ENCODE measurements around the gene ZIC1.

ZIC1 gene

DNA sequence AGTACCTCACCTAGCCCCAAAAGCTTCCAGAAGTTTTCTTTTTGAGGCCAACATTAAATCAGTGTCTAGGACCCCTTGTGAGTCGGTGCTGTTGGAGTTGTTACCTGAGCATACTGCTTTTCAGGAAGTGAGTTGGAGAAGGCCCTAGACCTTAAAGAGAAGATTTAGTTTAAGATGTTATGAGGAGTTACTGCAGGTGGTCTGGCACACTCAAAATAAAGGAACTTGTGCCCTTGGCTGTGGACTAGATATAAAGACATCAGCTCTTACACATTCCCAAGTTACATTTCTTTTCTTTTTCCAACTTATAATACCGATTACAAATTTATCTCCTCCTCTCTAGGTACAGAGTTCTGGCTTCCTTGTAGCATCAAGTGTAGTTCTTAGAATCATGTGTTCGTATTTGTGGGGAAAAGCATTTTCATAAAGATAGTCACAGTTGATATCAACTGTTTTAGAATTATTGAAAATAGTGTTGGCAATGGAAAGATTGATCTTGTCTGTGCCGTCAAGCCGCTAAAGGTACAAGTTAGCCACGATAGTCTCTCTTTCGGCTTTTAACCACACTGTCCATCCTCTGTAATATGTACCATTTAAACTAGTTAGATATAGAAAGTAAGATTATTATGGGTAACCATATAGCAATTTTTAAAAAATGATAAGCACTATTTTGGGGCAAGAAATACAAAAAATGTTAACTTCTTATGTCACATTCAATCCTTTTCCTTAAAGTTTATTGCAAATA, 8.6 kb downstream of the ZIC1 start:
- no peak for TF ChIP-seq CTCF (IDR thresholded peaks at IDR 0.05; ENCODE audit: low read depth, low read length)
- H3K4me3 ChIP-seq (ENCODE audit: low read depth, low read length), result no peak overlapping the region

DNA sequence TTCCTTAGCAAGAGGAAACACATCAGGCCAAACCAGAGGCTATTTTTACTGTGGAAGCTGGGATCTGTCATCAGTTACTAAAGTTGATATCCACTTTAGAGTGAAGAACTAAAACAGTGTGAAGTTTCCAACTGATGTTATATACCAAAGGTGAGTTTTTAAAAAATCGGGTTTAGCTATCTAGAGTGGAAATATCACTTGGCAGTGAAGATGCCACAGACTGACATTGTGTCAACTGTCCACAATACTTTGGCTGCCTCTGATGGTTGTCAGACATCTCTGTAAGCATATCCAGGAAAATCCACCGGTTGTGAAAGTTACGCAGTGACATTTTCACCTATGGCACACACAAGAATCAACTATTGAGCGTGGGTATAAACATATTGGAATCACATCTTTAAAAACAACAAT, 9.2 kb downstream of the ZIC1 start:
- TF ChIP-seq CTCF (IDR thresholded peaks at IDR 0.05; ENCODE audit: low read depth, low read length), result no peak
- H3K4me3 ChIP-seq (ENCODE audit: low read depth, low read length), result no peak overlapping the region

- TF ChIP-seq CTCF (IDR thresholded peaks at IDR 0.05; ENCODE audit: low read depth, low read length), result no peak
- H3K4me3 ChIP-seq (ENCODE audit: low read depth, low read length), result 0 out of 2 replicates have a peak overlapping the region, but pooled peaks have one; percentile 17
Measured at GRCh38 chr3:147418808-147419701, 9.9 kb downstream of the ZIC1 start.

DNA sequence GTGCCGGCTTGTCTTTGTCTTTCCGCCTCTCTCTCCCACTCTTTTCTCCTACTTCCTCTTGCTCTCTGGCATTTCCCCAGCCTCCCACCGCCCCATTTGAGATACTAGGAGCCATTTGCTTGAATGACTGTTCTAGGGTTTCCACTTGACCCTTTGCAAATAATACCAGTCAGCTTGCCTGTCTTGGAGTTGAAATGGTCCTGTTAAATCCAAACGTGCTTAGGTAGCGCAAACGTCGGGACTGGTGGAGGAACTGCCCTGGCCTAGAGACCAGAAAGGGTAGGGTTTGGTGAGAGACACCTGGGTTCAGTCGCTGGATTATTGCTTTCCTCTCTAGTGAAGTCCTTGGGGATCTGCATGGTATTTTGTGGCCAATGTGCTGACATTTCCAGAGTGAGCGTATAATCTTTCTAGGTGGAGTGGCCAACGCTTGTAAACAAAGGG, 10.6 kb downstream of the ZIC1 start:
- TF ChIP-seq CTCF (IDR thresholded peaks at IDR 0.05; ENCODE audit: low read depth, low read length), result no peak
- H3K4me3 ChIP-seq (ENCODE audit: low read depth, low read length), result no peak overlapping the region

- no peak overlapping the region for H3K4me3 ChIP-seq (ENCODE audit: low read depth, low read length)
Measured at GRCh38 chr3:147420353-147421183, 11.4 kb downstream of the ZIC1 start.

More at GRCh38 chr3:147420353-147421183, 11.4 kb downstream of the ZIC1 start:
- no peak for TF ChIP-seq CTCF (IDR thresholded peaks at IDR 0.05; ENCODE audit: low read depth, low read length)
